ENCODE measurements around the gene HES3.

HES3 gene

DNA sequence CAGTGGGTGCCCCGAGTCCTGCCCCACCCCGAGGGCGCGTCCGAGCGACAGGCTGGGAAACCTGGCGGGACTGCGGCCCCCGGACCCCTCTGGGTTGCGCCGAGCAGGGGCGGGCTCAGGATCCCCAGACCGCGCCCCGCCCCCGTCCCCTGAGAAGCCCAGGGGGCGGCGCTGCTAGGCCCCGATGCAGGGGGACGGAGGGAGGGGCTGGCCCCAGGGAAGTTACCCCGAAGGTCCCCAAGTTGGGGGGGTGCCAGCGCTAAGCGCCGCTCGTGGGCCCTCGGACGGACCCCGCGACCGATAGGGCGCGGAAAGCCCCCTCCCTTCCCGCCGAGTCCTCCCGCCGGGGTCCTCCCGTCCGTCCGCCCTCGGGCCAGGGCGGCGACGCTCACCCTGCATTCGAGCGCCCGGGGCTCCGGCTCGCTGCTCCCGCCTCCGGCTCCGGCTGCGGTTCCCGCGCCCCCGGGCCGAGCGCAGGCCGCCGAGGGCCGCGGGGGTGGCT is 16.5 kb downstream of the HES3 start:
- ChIA-PET POLR2A (ENCODE audit: low non-redundant PET) (no interaction called here), CTCF (interaction anchor here (0.6 to 1.1 kb wide), 2 partner anchors 14 to 87 kb away, joined by 3 read pairs; no protein-coding TSS in a partner anchor)
- TF ChIP-seq, protein P1, sequence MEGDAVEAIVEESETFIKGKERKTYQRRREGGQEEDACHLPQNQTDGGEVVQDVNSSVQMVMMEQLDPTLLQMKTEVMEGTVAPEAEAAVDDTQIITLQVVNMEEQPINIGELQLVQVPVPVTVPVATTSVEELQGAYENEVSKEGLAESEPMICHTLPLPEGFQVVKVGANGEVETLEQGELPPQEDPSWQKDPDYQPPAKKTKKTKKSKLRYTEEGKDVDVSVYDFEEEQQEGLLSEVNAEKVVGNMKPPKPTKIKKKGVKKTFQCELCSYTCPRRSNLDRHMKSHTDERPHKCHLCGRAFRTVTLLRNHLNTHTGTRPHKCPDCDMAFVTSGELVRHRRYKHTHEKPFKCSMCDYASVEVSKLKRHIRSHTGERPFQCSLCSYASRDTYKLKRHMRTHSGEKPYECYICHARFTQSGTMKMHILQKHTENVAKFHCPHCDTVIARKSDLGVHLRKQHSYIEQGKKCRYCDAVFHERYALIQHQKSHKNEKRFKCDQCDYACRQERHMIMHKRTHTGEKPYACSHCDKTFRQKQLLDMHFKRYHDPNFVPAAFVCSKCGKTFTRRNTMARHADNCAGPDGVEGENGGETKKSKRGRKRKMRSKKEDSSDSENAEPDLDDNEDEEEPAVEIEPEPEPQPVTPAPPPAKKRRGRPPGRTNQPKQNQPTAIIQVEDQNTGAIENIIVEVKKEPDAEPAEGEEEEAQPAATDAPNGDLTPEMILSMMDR (conservative IDR thresholded peaks at IDR 0.05; ENCODE audit: low read depth) = no peak
- no peak for DNase-seq (ENCODE audit: low spot score)
- H3K27ac ChIP-seq = peak overlapping the region; percentile 90

DNA sequence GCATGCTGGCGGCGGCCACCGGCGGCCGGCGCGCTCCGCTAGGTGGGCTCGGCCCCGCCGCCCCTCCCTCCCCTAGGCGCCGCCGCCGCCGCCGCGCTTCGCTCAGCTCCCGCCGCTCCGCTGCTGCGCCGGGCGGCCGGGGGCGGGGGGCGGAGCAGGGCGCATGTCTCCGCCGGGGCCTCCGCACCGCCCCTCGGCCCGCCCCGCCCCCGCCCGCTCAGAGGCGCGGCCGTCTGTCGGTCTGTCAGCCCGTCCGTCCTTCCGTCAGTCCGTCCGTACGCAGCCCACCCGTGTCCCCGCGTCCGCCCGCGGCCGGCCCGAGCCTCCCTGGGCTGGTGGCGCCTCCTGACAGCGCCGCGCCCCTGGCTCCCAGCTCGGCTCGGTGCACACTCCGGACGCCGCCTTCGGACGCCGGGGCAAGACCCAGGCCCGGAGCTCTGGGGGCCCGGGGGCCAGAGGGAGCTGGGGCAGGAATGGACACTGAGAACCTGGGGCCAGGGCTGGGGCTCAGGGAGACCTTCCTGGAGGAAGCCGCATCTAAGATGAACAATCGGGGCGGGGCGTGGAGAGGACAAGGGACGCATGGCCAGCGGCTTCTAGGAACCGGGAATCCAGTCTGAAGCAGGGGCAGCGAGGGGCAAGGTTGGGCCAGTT is 17.1 kb downstream of the HES3 start, which contains the start of gene GPR153:
Gene GPR153 (minus strand): TSS at position 138 of the 654 bp plus-strand sequence. CDS start 6,193 bp downstream, outside the sequence.
- no peak for DNase-seq (ENCODE audit: low spot score)
- CTCF ChIA-PET = interaction anchor here (0.6 to 1.1 kb wide), 2 partner anchors 15 to 87 kb away, joined by 3 read pairs; no protein-coding TSS in a partner anchor
- TF ChIP-seq, protein P1 (conservative IDR thresholded peaks at IDR 0.05; ENCODE audit: low read depth) = no peak
- peak within 1 kb of the TSS; percentile 90 for H3K27ac ChIP-seq
- POLR2A ChIA-PET (ENCODE audit: low non-redundant PET) = no interaction called here

GRCh38 chr1:6261615-6261995 is 17.6 kb downstream of the HES3 start:
- no peak for DNase-seq (ENCODE audit: low spot score)
- peak overlapping the region; percentile 90 for H3K27ac ChIP-seq
- TF ChIP-seq, protein P1 (conservative IDR thresholded peaks at IDR 0.05; ENCODE audit: low read depth) = no peak
- POLR2A ChIA-PET (ENCODE audit: low non-redundant PET) = no interaction called here
- CTCF ChIA-PET = interaction anchor here (0.7 to 1.1 kb wide), 2 partner anchors 86 to 225 kb away, joined by 3 read pairs; no protein-coding TSS in a partner anchor

- TF ChIP-seq, protein P1 (conservative IDR thresholded peaks at IDR 0.05; ENCODE audit: low read depth) = no peak
- no peak for DNase-seq (ENCODE audit: low spot score)
- ChIA-PET POLR2A (ENCODE audit: low non-redundant PET) (no interaction called here), CTCF (interaction anchor here (0.6 kb wide), 2 partner anchors 19 to 142 kb away, joined by 3 to 5 read pairs; no protein-coding TSS in a partner anchor)
- H3K27ac ChIP-seq = peak overlapping the region; percentile 90
These were observed 18.8 kb downstream of the HES3 start for GRCh38 chr1:6262555-6263420.

GRCh38 chr1:6263716-6264115 is 19.7 kb downstream of the HES3 start:
- CTCF ChIA-PET = no interaction called here
- POLR2A ChIA-PET (ENCODE audit: low non-redundant PET) = no interaction called here
- DNase-seq (ENCODE audit: low spot score) = no peak
- TF ChIP-seq, protein P1 (conservative IDR thresholded peaks at IDR 0.05; ENCODE audit: low read depth) = no peak
- H3K27ac ChIP-seq = peak overlapping the region; percentile 90

DNA sequence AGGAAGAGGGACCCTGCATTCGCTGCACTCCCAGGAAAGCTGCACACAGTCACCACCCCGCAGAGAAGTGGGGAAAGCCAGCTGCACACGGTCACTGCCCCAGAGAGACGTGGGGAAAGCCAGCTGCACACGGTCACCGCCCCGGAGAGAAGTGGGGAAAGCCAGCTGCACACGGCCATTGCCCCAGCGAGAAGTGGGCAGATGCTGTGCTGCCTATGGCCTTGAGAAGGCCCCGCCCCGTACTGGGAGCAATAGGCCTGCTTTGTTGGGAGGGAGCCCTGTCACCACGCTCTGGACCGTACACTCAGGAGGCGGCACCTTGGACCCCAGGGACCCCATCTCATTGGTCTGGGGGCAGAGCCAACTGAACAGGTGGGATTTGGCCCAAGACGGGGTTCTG is 21.2 kb downstream of the HES3 start:
- CTCF ChIA-PET = no interaction called here

More for the DNA sequence above, 21.2 kb downstream of the HES3 start:
- POLR2A ChIA-PET (ENCODE audit: low non-redundant PET) = interaction anchor here (0.6 kb wide), 1 partner anchor 224 kb away, joined by 3 read pairs; no protein-coding TSS in a partner anchor
- TF ChIP-seq, protein P1 (conservative IDR thresholded peaks at IDR 0.05; ENCODE audit: low read depth) = no peak
- no peak for DNase-seq (ENCODE audit: low spot score)
- H3K27ac ChIP-seq = peak overlapping the region; percentile 90
